Fibroblast of villous mesenchyme (primary cell): ENCODE data around the gene PLEKHO1. TPM values are rescaled to one million over a fixed set of nuclear protein-coding genes. Genes with fewer than 3 reads are reported as not detected.

Source experiments
- DNase-seq: peaks from one replicate; pipeline ENCODE4 v3.0.0-alpha.2; 2010; ENCODE audit warnings: low read depth
- H3K4me3 ChIP-seq: 2 replicates; pipeline ENCODE4 v1.5.1; 2011; ENCODE audit warnings: low read depth, mild to moderate bottlenecking, low read length
- total RNA-seq: library from RNA; depleted of rRNA; stranded (reverse); fragments of >200 nt; gene quantifications from 2 replicates; pipeline ENCODE4 v1.2.3, GENCODE V29; 2012
- TF ChIP-seq, protein P1 (sequence below): IDR thresholded peaks from 2 replicates; pipeline ENCODE4 v1.5.1; 2012; ENCODE audit warnings: low read depth, mild to moderate bottlenecking, low read length; ENCODE audit not compliant: insufficient read depth

The PLEKHO1 gene
- total RNA-seq, 1 donor, result 43.2 TPM

DNA sequence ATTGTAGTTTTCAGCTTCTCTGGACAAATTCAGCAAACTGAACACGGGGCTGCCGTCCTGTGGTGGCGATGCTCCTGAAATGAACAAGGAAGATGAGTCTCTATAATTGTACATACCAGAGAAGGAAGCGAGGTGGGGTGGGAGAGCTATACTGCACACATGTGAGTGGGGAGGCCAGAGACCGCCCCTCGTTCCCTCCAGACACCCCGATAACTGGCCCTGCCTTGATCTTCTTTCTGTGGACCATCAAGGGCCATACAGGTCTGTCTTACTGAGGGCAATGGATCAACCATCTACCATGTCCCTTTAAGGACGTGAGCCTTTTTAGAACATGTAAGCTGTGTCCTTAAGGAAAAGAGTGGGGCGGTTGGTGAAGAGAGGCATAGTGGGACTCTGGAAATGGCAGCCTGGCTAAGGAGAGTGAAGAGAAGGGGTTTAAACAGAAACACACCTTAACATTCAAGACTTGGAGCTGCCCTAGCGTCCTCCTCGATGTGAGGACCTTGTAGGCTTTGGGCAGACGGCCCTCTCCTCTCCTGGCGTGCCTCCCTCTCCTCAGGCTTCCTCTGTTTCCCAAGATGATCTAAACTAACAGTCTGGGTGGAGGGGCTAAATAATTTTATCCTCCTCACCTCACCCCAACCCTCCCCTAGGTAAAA lies 5.8 kb downstream of the PLEKHO1 start:
- H3K4me3 ChIP-seq, result no peak overlapping the region
- no peak for DNase-seq
- TF ChIP-seq, protein P1, sequence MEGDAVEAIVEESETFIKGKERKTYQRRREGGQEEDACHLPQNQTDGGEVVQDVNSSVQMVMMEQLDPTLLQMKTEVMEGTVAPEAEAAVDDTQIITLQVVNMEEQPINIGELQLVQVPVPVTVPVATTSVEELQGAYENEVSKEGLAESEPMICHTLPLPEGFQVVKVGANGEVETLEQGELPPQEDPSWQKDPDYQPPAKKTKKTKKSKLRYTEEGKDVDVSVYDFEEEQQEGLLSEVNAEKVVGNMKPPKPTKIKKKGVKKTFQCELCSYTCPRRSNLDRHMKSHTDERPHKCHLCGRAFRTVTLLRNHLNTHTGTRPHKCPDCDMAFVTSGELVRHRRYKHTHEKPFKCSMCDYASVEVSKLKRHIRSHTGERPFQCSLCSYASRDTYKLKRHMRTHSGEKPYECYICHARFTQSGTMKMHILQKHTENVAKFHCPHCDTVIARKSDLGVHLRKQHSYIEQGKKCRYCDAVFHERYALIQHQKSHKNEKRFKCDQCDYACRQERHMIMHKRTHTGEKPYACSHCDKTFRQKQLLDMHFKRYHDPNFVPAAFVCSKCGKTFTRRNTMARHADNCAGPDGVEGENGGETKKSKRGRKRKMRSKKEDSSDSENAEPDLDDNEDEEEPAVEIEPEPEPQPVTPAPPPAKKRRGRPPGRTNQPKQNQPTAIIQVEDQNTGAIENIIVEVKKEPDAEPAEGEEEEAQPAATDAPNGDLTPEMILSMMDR, result no peak

DNA sequence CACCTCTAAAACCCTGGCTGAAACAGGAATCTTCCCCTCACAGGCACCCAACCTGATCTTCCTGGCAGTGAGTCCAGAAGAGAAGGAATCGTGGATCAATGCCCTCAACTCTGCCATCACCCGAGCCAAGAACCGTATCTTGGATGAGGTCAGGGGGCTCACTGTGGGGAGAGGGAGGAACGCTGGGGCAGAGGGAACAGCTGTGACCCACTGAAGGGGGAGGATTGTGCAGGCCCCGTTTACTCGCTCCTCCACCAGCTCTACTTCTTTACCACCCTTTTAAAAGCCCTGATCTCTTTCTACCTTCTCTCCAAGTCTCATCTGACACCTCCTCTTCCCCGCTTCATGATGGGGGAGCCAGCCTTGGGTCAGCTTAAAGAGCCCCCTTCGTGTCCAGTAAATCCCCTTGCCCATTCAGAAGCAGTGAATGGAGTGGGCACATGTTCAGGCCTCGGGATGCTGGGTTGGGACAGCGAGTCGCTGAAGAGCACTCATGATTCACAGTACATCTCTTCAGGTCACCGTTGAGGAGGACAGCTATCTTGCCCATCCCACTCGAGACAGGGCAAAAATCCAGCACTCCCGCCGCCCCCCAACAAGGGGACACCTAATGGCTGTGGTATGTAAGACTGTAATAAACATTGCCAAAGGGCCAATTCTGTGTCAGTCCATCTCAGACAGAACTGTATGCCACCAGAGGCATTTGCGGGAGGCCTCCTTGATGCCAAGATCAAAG lies 7.3 kb downstream of the PLEKHO1 start:
- H3K4me3 ChIP-seq, result no peak overlapping the region
- DNase-seq, result no peak
- TF ChIP-seq, protein P1, result no peak

DNA sequence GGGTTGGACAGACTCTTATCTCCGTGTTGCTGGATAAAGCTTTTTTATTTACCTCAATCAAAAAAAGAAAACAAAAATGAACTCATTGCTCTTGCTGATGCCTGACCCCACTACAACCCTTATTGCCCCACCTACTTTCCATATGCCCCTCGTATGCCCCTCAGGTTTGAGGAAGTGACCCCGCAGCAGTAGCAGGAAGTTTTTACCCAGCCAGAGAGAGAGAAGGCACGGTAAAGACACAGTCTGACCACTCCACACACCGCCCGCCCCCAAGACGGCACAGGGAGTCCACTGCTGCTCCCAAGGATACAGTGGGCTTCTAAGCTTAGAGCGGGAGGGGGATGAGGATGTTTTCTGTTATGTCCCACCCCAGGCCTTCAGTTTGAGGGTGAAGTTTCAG lies 9.8 kb downstream of the PLEKHO1 start:
- TF ChIP-seq, protein P1, result no peak
- no peak for DNase-seq
- H3K4me3 ChIP-seq, result no peak overlapping the region

DNA sequence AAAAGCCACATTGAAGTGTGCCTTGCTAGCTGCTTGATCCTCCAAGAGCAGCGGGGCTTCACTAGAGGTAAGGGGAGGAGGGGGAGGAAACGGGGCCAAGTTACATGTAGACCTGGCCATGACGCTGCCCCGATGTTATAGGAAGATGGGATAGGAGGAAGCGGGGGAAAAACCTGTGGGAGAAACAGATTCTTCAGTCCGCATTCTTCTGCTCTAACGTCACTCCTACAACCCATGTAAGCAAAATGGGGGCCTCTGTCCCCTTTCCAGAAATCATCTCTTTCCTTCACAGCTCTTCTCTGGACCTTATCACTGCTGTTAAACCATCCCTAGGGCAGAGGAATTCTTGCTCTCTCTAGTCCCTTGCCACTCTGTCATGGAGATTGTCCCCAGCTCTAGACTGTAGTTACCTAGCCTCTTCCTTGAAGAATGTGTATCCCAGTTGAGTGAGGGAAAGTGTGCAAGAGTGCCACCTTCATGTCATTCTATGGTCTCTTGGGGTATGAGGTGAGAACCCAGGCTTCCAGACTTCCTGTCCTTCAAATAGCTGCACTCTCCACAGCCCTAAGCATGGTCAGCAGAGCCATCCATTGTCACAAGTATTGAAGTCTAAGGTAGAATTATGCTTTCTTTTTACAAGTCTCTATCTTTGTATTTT lies 11.4 kb downstream of the PLEKHO1 start:
- DNase-seq, result no peak
- H3K4me3 ChIP-seq, result no peak overlapping the region
- TF ChIP-seq, protein P1, result no peak

DNA sequence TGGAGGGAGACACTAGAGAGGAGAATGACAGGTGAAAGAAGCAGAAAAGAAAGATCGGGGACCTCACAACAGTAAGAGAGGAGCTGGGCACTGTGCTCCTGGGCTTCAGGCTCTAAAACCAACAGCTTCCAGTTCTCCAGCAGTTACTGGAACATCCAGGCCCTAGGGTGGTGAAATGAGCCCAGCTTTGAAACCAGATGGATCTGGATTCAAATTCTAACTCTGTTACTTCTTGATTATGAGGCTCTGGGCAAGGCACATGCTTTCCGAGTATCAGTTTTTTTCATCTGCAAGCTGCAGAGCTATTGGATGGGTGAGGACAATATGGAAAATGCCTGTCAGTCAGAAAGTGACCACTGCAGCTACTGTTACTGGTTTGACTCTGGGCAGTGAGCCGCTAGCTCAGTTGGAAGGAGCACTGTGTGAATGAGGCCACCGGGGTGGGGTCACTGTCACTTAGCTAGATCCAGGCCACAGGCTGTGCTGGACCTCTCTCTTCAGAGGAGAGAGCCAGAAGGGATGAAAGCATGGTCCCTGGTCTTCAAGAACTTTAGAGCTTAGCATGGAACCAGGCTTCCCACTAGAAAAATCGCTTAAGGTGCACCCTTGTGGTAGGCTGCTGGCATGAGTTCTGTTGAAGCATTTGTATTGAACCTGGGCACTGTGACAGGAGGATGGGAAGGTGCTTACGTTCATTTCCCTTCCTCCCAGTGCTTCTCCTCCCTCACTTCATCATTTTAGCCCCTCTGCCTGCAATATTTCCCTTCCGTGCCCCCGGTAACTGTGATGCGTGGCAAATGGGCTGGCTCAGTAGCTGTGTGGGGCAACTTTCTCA lies 12.2 kb downstream of the PLEKHO1 start:
- DNase-seq, result no peak
- TF ChIP-seq, protein P1, result no peak
- H3K4me3 ChIP-seq, result no peak overlapping the region

DNA sequence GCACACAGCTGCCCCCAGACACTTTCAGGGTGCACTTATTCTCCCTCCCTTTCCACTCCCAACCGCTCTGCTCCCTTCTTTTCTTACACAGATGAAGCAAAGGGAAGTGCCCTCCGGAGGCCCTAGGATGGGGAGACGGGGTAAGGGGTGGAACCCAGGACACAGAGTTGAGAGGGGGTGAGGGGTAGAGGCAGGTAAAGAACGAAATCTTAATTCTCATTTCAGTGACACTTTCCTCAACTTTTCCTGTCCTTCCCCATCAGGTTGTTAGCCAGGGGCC lies 12.8 kb downstream of the PLEKHO1 start:
- H3K4me3 ChIP-seq, result peak overlapping the region; percentile 19
- DNase-seq, result no peak
- TF ChIP-seq, protein P1, result no peak
